ENCODE results near the gene VDAC2.

- TF ChIP-seq CTCF (IDR thresholded peaks at IDR 0.05), result no peak
- no peak for TF ChIP-seq EZH2 (IDR thresholded peaks at IDR 0.05; ENCODE audit: borderline replicate concordance, insufficient read depth, low read depth, low read length, poor library complexity, severe bottlenecking)
These were observed 8.1 kb upstream of the VDAC2 start for GRCh38 chr10:75202321-75203045.

Measured in B cell (primary cell).